Gastrocnemius medialis (tissue), 4 donors: ENCODE results near the gene DGCR8.

Source experiments
- POLR2A ChIP-seq, 2 donors: fragments of 450-650 bp; IDR thresholded peaks; one replicate each; pipeline ENCODE4 v1.6.1; 2017; ENCODE audit warnings: antibody characterized with exemption in 2 of 2, mild to moderate bottlenecking in 2 of 2, moderate library complexity in 2 of 2
- TF ChIP-seq, protein P1 (sequence below), 5 experiments: fragments of 450-650 bp in 3 of 5; fragments of 200-600 bp in 2 of 5; sonication (generic) in 2 of 5; IDR thresholded peaks in 4 of 5; conservative IDR thresholded peaks in 1 of 5; 1 replicate in 4 of 5; 2 replicates in 1 of 5; pipeline ENCODE4 v1.5.1; 2016 to 2019; ENCODE audit warnings: antibody characterized with exemption in 5 of 5, mild to moderate bottlenecking in 3 of 5, moderate library complexity in 3 of 5

DNA sequence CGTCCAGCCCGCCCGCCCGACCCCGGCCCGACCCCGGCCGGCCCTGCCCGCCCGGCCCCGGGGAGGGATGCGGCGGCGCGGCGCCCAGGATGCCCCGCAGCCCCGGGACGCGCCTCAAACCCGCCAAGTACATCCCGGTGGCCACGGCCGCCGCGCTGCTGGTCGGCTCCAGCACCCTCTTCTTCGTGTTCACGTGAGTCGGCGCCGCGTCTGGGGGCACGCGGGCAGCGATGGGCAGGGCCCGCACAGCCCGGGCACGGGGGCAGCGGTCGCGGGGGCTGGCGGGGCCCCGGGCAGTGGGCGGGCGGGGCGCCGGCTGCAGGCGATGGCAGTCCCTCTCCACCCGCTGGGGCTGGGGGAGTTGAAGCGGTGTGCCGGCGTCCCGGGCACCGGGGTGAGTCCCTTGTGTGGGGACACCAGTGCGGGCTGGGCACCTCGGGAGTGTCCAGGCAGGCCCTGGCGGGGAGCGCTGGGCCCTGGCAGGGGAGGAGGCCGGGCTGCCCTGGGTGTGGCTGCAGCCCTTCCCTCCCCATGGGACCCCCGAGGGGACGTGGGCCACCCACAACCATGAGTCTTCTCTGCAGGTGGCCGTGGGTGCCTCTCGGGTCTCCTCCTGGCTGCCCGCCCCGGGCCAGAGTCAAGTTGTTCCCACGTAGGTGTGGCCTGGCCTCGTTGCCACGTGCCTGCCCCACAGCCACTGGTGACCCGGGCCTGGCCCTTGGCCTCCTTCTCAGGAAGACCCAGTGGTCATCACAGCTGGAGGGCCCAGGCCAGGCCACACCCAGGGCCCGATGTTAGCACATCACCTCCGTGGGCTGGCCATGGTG is 52.0 kb downstream of the DGCR8 start:
- TF ChIP-seq, protein P1, sequence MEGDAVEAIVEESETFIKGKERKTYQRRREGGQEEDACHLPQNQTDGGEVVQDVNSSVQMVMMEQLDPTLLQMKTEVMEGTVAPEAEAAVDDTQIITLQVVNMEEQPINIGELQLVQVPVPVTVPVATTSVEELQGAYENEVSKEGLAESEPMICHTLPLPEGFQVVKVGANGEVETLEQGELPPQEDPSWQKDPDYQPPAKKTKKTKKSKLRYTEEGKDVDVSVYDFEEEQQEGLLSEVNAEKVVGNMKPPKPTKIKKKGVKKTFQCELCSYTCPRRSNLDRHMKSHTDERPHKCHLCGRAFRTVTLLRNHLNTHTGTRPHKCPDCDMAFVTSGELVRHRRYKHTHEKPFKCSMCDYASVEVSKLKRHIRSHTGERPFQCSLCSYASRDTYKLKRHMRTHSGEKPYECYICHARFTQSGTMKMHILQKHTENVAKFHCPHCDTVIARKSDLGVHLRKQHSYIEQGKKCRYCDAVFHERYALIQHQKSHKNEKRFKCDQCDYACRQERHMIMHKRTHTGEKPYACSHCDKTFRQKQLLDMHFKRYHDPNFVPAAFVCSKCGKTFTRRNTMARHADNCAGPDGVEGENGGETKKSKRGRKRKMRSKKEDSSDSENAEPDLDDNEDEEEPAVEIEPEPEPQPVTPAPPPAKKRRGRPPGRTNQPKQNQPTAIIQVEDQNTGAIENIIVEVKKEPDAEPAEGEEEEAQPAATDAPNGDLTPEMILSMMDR (IDR thresholded peaks at IDR 0.05 in 4 of 5, conservative IDR thresholded peaks at IDR 0.05 in 1 of 5): no peak
- no peak for TF ChIP-seq POLR2A (IDR thresholded peaks at IDR 0.05)
